WTC11 (cell line): ENCODE results near the gene SCUBE1. TPM values are rescaled to one million over a fixed set of nuclear protein-coding genes. Genes with fewer than 3 reads are reported as not detected.

ENCODE experiments used
- ATAC-seq: fragments of 200-7000 bp; cut with Tn5 transposase; 2 replicates; pipeline ENCODE4 v1.10.0; 2021; ENCODE audit warnings: mild to moderate bottlenecking, moderate library complexity
- CTCF ChIA-PET: fragments of 300-600 bp; sonication (Branson Sonifier 250); formaldehyde crosslinking; loops from one replicate; lab custom pipeline; 2021; ENCODE audit warnings: antibody characterized with exemption; lab: Charles Lee
- POLR2A ChIA-PET: fragments of 350-600 bp; sonication (Branson Sonifier 250); formaldehyde crosslinking; loops from one replicate; lab custom pipeline; 2021; ENCODE audit warnings: antibody characterized with exemption; lab: Charles Lee
- DNase-seq: peaks from one replicate; pipeline ENCODE4 v3.0.0; 2021; ENCODE audit warnings: low spot score
- H3K27ac Mint-ChIP-seq: 2 replicates; pipeline ENCODE4 v1.8.0; 2021; ENCODE audit warnings: mixed read lengths
- H3K27me3 Mint-ChIP-seq: 2 replicates; pipeline ENCODE4 v1.8.0; 2021; ENCODE audit warnings: low read depth, mild to moderate bottlenecking, moderate library complexity, mixed read lengths
- H3K36me3 Mint-ChIP-seq: 2 replicates; pipeline ENCODE4 v1.8.0; 2021; ENCODE audit warnings: mixed read lengths
- H3K4me1 Mint-ChIP-seq: 2 replicates; pipeline ENCODE4 v1.8.0; 2022; ENCODE audit warnings: mixed read lengths
- H3K4me3 Mint-ChIP-seq: 2 replicates; pipeline ENCODE4 v1.8.0; 2021; ENCODE audit warnings: mild to moderate bottlenecking, moderate library complexity, mixed read lengths
- H3K9me3 Mint-ChIP-seq: 2 replicates; pipeline ENCODE4 v1.8.0; 2021; ENCODE audit warnings: mixed read lengths
- AR ChIP-seq: fragments of 250-450 bp; sonication (Bioruptor Pico); IDR thresholded peaks from 2 replicates; pipeline ENCODE4 v1.9.0; 2021; ENCODE audit warnings: mild to moderate bottlenecking
- ATF3 ChIP-seq: sonication (generic); formaldehyde crosslinking; conservative IDR thresholded peaks from 2 replicates; pipeline ENCODE4 v1.8.1; 2022; ENCODE audit warnings: mild to moderate bottlenecking, missing genetic modification reagents
- ATF6 ChIP-seq: sonication (generic); formaldehyde crosslinking; IDR thresholded peaks from 2 replicates; pipeline ENCODE4 v1.8.1; 2023; ENCODE audit warnings: mild to moderate bottlenecking, missing genetic modification reagents
- CBFB ChIP-seq: sonication (generic); formaldehyde crosslinking; IDR thresholded peaks from 2 replicates; pipeline ENCODE4 v1.8.1; 2022; ENCODE audit warnings: mild to moderate bottlenecking, low read depth, missing genetic modification reagents
- ETV6 ChIP-seq: sonication (generic); formaldehyde crosslinking; IDR thresholded peaks from 2 replicates; pipeline ENCODE4 v1.8.1; 2022; ENCODE audit warnings: mild to moderate bottlenecking, missing genetic modification reagents
- FOXJ3 ChIP-seq: sonication (generic); formaldehyde crosslinking; IDR thresholded peaks from 2 replicates; pipeline ENCODE4 v1.9.0; 2021; ENCODE audit warnings: missing genetic modification reagents, mild to moderate bottlenecking, borderline replicate concordance
- NFATC4 ChIP-seq: fragments of 250-450 bp; sonication (Bioruptor Pico); IDR thresholded peaks from 2 replicates; pipeline ENCODE4 v1.9.0; 2021; ENCODE audit warnings: mild to moderate bottlenecking
- NR1H2 ChIP-seq: sonication (generic); formaldehyde crosslinking; IDR thresholded peaks from 2 replicates; pipeline ENCODE4 v1.9.0; 2021; ENCODE audit warnings: mild to moderate bottlenecking, moderate library complexity, missing genetic modification reagents
- TCF7 ChIP-seq: sonication (generic); formaldehyde crosslinking; IDR thresholded peaks from 2 replicates; pipeline ENCODE4 v1.8.0; 2022; ENCODE audit warnings: mild to moderate bottlenecking, low read depth, missing genetic modification reagents, moderate library complexity
- TEAD1 ChIP-seq: sonication (generic); formaldehyde crosslinking; IDR thresholded peaks from 2 replicates; pipeline ENCODE4 v1.8.0; 2022; ENCODE audit warnings: mild to moderate bottlenecking, missing genetic modification reagents
- TP53 ChIP-seq: sonication (generic); formaldehyde crosslinking; IDR thresholded peaks from 2 replicates; pipeline ENCODE4 v1.8.1; 2023; ENCODE audit warnings: mild to moderate bottlenecking, missing genetic modification reagents
- ZNF232 ChIP-seq: sonication (generic); formaldehyde crosslinking; IDR thresholded peaks from 2 replicates; pipeline ENCODE4 v1.8.0; 2022; ENCODE audit warnings: mild to moderate bottlenecking, missing genetic modification reagents
- ZNF532 ChIP-seq: fragments of 250-450 bp; sonication (Bioruptor Pico); IDR thresholded peaks from 2 replicates; pipeline ENCODE4 v1.9.0; 2021; ENCODE audit warnings: mild to moderate bottlenecking, borderline replicate concordance
- total RNA-seq: library from RNA; stranded (reverse); gene quantifications from 3 replicates; pipeline ENCODE4 v1.2.3, GENCODE V29; 2021
- TF ChIP-seq, protein P1 (sequence below): fragments of 250-450 bp; sonication (Bioruptor Pico); IDR thresholded peaks from 2 replicates; pipeline ENCODE4 v2.1.2; 2022; ENCODE audit warnings: mild to moderate bottlenecking, moderate library complexity
- TF ChIP-seq, protein P2 (sequence below): sonication (generic); formaldehyde crosslinking; IDR thresholded peaks from 2 replicates; pipeline ENCODE4 v1.8.1; 2022; ENCODE audit warnings: mild to moderate bottlenecking, moderate library complexity, missing genetic modification reagents

Gene SCUBE1
- total RNA-seq, 1 experiment from 2014 or later = 6.9 TPM

DNA sequence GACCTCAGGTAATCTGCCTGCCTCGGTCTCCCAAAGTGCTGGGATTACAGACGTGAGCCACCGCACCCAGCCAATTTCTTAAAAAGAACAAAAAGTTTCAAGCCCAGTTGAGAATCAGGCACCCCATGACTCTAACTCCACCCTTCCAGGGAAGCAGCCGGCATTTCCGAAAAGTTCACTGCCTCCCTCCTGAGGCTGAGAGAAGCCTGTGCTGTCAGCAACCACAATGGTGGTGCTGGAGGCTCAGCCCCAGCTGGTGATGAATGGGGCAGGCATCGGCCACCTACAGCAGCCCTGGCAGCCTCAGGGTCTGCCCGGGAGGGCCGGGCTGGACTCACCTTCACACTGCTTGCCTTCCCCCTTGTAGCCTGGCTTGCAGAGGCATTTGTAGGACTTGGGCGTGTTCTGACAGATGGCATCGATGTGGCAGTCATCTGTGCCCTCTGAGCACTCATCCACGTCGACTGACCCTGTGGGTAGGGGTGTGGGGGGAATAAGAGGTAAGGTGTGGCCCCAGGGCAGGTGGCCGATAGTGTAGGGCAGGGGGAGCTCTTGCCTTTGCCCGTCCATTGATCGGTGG, 4.3 kb downstream of the SCUBE1 start:
- ATAC-seq (no peak), DNase-seq (no peak)
- ChIA-PET POLR2A (no interaction called here), CTCF (interaction anchor here (1.0 to 1.5 kb wide), 3 partner anchors 63 to 79 kb away, joined by 3 to 11 read pairs (median 5); no protein-coding TSS in a partner anchor)
- Mint-ChIP-seq H3K27me3 (peaks cover 27% of the 10 kb centered on the region), H3K36me3 (no peaks in the 10 kb centered on the region), H3K4me3 (no peak overlapping the region), H3K4me1 (peaks cover 6% of the 10 kb centered on the region; the same call in 1 of the 2 replicates), H3K27ac (no peak overlapping the region), H3K9me3 (no peaks in the 10 kb centered on the region)
- no peak for TF ChIP-seq NR1H2 (CRISPR knock-in tag)
- TF ChIP-seq TEAD1 (CRISPR knock-in tag) = no peak
- no peak for TF ChIP-seq ATF3 (CRISPR knock-in tag)
- TF ChIP-seq, protein P1, sequence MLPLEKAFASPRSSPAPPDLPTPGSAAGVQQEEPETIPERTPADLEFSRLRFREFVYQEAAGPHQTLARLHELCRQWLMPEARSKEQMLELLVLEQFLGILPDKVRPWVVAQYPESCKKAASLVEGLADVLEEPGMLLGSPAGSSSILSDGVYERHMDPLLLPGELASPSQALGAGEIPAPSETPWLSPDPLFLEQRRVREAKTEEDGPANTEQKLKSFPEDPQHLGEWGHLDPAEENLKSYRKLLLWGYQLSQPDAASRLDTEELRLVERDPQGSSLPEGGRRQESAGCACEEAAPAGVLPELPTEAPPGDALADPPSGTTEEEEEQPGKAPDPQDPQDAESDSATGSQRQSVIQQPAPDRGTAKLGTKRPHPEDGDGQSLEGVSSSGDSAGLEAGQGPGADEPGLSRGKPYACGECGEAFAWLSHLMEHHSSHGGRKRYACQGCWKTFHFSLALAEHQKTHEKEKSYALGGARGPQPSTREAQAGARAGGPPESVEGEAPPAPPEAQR (CRISPR knock-in tag) = no peak
- no peak for TF ChIP-seq ZNF232 (CRISPR knock-in tag)
- TF ChIP-seq TCF7 = no peak
- no peak for TF ChIP-seq TP53 (CRISPR knock-in tag)
- no peak for TF ChIP-seq ATF6 (CRISPR knock-in tag)
- no peak for TF ChIP-seq FOXJ3 (CRISPR knock-in tag)
- no peak for TF ChIP-seq AR
- TF ChIP-seq ETV6 (CRISPR knock-in tag) = no peak

- Mint-ChIP-seq H3K27me3 (peaks cover 24% of the 10 kb centered on the region), H3K36me3 (no peaks in the 10 kb centered on the region), H3K4me1 (peaks cover 6% of the 10 kb centered on the region; the same call in 1 of the 2 replicates), H3K27ac (no peak overlapping the region)
- TF ChIP-seq NFATC4 (CRISPR knock-in tag) (no peak), CBFB (CRISPR knock-in tag) (no peak), ZNF532 (CRISPR knock-in tag) (no peak)
- TF ChIP-seq, protein P2, sequence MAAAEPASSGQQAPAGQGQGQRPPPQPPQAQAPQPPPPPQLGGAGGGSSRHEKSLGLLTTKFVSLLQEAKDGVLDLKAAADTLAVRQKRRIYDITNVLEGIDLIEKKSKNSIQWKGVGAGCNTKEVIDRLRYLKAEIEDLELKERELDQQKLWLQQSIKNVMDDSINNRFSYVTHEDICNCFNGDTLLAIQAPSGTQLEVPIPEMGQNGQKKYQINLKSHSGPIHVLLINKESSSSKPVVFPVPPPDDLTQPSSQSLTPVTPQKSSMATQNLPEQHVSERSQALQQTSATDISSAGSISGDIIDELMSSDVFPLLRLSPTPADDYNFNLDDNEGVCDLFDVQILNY (CRISPR knock-in tag) = no peak
- TF ChIP-seq, all 79 proteins: peak for 0
- no peak for DNase-seq
- ChIA-PET CTCF (interaction anchor here (1.0 to 2.6 kb wide), 5 partner anchors 9 to 107 kb away, joined by 3 to 11 read pairs (median 8); no protein-coding TSS in a partner anchor), POLR2A (no interaction called here)
- Mint-ChIP-seq H3K9me3 (no peaks in the 10 kb centered on the region), H3K4me3 (no peak overlapping the region)
- ATAC-seq = no peak
These were observed 5.2 kb downstream of the SCUBE1 start for GRCh38 chr22:43337946-43338345.
